ENCODE results near the gene EBF4. TPM values are rescaled to one million over a fixed set of nuclear protein-coding genes. Genes with fewer than 3 reads are reported as not detected.
"Not testable (repeated sequence)": the region's sequence is repeated elsewhere in the genome, so short reads cannot be mapped to it uniquely, and the experiment has no call there.

Gene EBF4
- total RNA-seq, 1 donor from 2014 or later, result 24.6 TPM

- Mint-ChIP-seq H3K4me1 (no peaks in the 10 kb centered on the region), H3K27me3 (ENCODE audit: low read depth) (peaks cover 32% of the 10 kb centered on the region), H3K4me3 (no peak overlapping the region), H3K36me3 (ENCODE audit: low read depth) (no peaks in the 10 kb centered on the region), H3K9me3 (no peaks in the 10 kb centered on the region), H3K27ac (ENCODE audit: unreplicated experiment) (no peak overlapping the region)
- DNase-seq (ENCODE audit: low read depth, low spot score), result no peak
- TF ChIP-seq CTCF (conservative IDR thresholded peaks at IDR 0.05), result no peak
Observed at GRCh38 chr20:2763186-2763585, 70.6 kb downstream of the EBF4 start.

- no peak for TF ChIP-seq CTCF (conservative IDR thresholded peaks at IDR 0.05)
- no peaks in the 10 kb centered on the region for H3K9me3 Mint-ChIP-seq
- H3K36me3 Mint-ChIP-seq (ENCODE audit: low read depth), result no peaks in the 10 kb centered on the region
- no peak overlapping the region for H3K27ac Mint-ChIP-seq (ENCODE audit: unreplicated experiment)
- DNase-seq (ENCODE audit: low read depth, low spot score), result no peak
- H3K4me3 Mint-ChIP-seq, result no peak overlapping the region
- H3K27me3 Mint-ChIP-seq (ENCODE audit: low read depth), result peaks cover 36% of the 10 kb centered on the region
- no peaks in the 10 kb centered on the region for H3K4me1 Mint-ChIP-seq
Observed at GRCh38 chr20:2767768-2768631, 75.4 kb downstream of the EBF4 start.

- Mint-ChIP-seq H3K9me3 (no peaks in the 10 kb centered on the region), H3K27ac (ENCODE audit: unreplicated experiment) (no peak overlapping the region), H3K4me1 (no peaks in the 10 kb centered on the region), H3K36me3 (ENCODE audit: low read depth) (no peaks in the 10 kb centered on the region), H3K27me3 (ENCODE audit: low read depth) (peaks cover 30% of the 10 kb centered on the region), H3K4me3 (no peak overlapping the region)
- no peak for TF ChIP-seq CTCF (conservative IDR thresholded peaks at IDR 0.05)
- DNase-seq (ENCODE audit: low read depth, low spot score), result no peak
Observed at GRCh38 chr20:2768632-2769015, 76.0 kb downstream of the EBF4 start.

- not testable (repeated sequence) for H3K9me3 Mint-ChIP-seq; H3K27ac Mint-ChIP-seq (ENCODE audit: unreplicated experiment); H3K4me3 Mint-ChIP-seq; DNase-seq (ENCODE audit: low read depth, low spot score); H3K4me1 Mint-ChIP-seq; H3K36me3 Mint-ChIP-seq (ENCODE audit: low read depth)
- peaks cover 25% of the 10 kb centered on the region for H3K27me3 Mint-ChIP-seq (ENCODE audit: low read depth)
Observed at GRCh38 chr20:2770091-2770490, 77.5 kb downstream of the EBF4 start.

- Mint-ChIP-seq H3K4me3 (no peak overlapping the region), H3K4me1 (no peaks in the 10 kb centered on the region), H3K36me3 (ENCODE audit: low read depth) (no peaks in the 10 kb centered on the region), H3K9me3 (peaks cover 2% of the 10 kb centered on the region), H3K27me3 (ENCODE audit: low read depth) (peaks cover 25% of the 10 kb centered on the region), H3K27ac (ENCODE audit: unreplicated experiment) (no peak overlapping the region)
- no peak for TF ChIP-seq CTCF (conservative IDR thresholded peaks at IDR 0.05)
- no peak for DNase-seq (ENCODE audit: low read depth, low spot score)
Observed at GRCh38 chr20:2771631-2772080, 79.1 kb downstream of the EBF4 start.

GRCh38 chr20:2773812-2774211 lies 81.2 kb downstream of the EBF4 start:
- Mint-ChIP-seq H3K4me3 (no peak overlapping the region), H3K4me1 (no peaks in the 10 kb centered on the region), H3K36me3 (ENCODE audit: low read depth) (no peaks in the 10 kb centered on the region), H3K9me3 (peaks cover 2% of the 10 kb centered on the region), H3K27me3 (ENCODE audit: low read depth) (peaks cover 19% of the 10 kb centered on the region), H3K27ac (ENCODE audit: unreplicated experiment) (no peak overlapping the region)
- TF ChIP-seq CTCF (conservative IDR thresholded peaks at IDR 0.05), result no peak
- DNase-seq (ENCODE audit: low read depth, low spot score), result no peak
